GM20000 (cell line): Measurements from ENCODE around the gene DPT.

ENCODE experiments used
- DNase-seq: peaks from one replicate; pipeline ENCODE4 v3.0.0; 2012; ENCODE audit warnings: low spot score
- TF ChIP-seq, protein P1 (sequence below): IDR thresholded peaks from 2 replicates; pipeline ENCODE4 v1.5.1; 2012; ENCODE audit warnings: mild to moderate bottlenecking, control low read depth; ENCODE audit errors: extremely low read depth, missing control alignments

The DPT gene

DNA sequence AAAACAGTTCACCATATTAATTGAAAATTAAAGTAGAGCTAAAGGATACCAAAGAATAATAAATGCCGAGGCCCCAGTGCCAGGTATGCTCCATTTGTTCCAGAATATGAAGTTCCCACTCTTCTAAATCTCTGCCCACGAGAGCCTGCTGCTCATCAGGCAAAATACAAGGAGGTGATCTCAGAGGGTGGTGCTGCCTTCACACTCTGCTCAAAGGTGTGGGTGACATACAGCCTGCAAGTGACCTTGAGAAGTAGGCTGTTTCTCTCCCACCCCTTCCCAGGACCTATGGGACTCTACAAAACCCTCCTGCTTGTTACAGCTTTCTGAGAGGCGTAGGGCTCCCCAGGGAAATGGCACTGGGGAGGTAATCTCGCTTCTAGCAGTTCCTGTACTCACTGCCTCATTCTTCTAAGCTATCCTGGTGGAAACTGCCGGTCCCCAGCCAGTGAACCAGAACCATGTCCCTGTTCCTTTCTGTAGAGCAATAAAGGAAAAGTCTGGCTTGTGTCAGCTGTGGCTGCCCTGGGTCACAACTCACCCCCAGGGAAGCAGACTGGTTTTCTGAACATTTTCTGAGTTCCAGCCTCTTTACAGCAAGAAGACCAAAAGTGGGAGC, 26.9 kb upstream of the DPT start:
- no peak for DNase-seq
- TF ChIP-seq, protein P1, sequence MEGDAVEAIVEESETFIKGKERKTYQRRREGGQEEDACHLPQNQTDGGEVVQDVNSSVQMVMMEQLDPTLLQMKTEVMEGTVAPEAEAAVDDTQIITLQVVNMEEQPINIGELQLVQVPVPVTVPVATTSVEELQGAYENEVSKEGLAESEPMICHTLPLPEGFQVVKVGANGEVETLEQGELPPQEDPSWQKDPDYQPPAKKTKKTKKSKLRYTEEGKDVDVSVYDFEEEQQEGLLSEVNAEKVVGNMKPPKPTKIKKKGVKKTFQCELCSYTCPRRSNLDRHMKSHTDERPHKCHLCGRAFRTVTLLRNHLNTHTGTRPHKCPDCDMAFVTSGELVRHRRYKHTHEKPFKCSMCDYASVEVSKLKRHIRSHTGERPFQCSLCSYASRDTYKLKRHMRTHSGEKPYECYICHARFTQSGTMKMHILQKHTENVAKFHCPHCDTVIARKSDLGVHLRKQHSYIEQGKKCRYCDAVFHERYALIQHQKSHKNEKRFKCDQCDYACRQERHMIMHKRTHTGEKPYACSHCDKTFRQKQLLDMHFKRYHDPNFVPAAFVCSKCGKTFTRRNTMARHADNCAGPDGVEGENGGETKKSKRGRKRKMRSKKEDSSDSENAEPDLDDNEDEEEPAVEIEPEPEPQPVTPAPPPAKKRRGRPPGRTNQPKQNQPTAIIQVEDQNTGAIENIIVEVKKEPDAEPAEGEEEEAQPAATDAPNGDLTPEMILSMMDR, result no peak

GRCh38 chr1:168752171-168752832, 23.3 kb upstream of the DPT start:
- no peak for DNase-seq
- TF ChIP-seq, protein P1, result no peak

GRCh38 chr1:168751195-168751650, 22.2 kb upstream of the DPT start:
- no peak for DNase-seq
- TF ChIP-seq, protein P1, result no peak

DNA sequence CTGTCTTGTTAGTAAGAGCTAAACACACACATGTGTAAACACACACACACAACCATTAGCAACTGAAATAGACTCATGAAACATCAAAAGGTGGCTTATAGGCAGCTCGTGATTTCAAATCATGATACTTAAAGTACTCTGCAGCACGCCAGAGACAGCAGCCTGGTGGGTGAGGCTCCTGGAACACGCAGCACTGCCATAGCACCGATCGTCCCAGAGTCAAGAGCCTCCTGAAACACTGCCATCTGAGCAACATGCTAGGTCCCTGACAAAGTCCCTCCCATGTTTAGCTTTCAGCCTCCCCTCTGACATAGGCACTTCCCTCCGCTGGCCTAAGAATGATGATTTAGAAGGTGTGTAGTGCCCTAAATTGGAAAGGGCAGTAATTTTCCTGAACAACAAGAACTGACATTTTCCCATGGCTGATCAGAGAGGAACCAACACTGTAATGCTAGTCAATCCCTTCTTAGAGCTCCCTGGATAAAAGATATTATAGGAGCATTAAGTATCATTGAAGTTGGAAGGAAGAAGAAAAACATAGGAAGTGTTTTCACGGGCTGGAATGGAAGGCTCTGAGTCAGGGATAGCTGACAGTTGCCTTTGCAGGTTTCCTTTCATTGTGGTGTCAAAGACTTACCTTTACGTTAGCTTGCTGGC, 14.1 kb upstream of the DPT start:
- TF ChIP-seq, protein P1, result no peak
- no peak for DNase-seq

DNA sequence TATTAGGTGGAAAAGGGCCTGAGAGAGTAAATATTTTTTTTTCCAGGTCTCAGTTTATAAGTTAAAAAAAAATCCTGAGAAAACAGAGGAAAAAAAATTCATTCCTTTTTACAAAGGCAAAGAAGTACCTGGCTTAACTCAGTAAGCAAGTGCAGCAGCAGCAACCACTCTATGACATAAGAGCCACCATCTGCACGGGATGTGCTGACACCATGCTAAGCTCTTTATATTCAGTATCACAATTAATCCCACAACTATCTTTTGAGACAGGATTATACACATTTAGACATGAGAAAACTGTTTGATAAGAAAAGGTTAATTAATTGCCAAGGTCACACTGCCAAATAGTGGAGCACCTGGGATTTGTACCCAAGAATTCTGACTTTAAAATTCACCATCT, 13.4 kb upstream of the DPT start:
- no peak for DNase-seq
- TF ChIP-seq, protein P1, result no peak

DNA sequence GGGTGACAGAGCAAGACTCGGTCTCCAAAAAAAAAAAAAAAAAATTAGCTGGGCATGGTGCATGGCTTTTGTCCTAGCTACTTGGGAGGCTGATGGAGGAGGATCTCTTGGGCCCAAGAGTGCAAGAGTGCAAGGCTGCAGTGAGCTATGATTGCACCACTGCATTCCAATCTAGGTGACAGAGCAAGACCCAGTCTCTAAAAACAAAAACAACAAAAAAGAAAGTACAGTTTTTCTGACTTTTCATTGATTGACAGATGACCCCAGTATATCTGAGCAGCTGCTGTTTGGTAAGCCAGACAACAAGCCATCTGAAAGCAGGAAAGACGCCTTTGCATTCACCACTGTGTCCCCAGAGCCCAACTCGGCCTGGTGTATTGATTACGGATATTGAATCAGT, 10.9 kb upstream of the DPT start:
- TF ChIP-seq, protein P1, result no peak
- DNase-seq, result no peak

DNA sequence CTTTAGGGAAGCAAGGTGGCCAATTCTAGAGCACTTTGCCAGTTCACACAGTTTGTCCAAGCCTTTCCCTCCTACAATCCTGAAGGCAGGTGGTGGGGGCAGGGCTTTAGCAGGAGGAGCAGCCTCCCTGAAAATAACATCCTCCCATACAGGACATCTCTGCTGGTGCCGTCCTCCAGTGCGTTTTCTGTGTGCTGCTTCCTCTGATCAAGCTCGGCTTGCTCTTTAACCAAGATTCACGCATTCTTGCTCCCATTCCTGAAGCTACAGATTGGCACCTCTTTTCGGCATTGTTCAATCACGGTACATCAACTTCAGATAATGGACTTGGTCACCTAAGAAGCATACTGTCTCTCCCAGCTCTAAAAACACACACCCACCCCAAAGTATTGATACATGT, 7.5 kb upstream of the DPT start:
- TF ChIP-seq, protein P1, result no peak
- DNase-seq, result no peak
